ENCODE measurements around the gene XAB2. TPM values are rescaled to one million over a fixed set of nuclear protein-coding genes. Genes with fewer than 3 reads are reported as not detected.

Gene XAB2
- total RNA-seq, 1 donor from 2014 or later: 24.1 TPM

DNA sequence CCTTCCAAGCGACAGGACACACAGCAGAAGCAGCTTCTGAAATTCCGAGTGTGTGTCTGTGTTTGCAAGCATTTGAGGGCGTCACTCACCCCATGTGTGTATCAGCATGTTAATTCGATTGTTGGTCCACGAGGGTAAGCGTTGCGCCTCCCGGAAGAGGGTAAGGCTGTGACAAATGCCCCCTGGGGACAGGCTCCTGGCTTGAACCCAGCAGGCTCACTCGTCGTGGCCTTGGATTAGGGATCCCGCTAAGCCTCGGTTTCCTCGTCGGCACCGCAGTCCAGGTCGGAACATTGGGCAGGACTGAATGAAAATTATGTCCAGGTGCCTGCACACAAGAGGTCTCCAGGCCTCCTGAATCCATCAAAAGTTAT lies 7.0 kb upstream of the XAB2 start:
- DNase-seq (ENCODE audit: low spot score in 2 of 2): no peak
- no peak for FAIRE-seq

DNA sequence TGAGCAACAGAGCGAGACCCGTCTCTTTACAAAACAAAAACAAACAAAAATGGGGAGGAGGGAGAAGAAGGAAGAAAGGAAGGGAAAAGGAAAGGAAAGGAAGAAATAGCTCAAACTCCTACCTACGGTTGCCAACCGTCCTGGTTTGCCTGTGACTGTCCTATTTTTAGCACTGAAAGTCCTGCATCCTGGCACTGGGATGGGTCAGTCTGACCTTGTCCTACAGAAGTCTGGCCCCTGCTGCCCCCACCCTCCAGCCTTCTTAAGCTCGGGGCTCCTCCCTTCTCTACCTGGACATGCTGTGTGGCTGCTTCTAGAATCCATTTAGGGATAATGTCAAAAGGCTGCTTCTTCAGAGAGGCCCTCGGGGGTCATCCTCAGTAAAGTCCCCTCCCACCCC lies 6.3 kb upstream of the XAB2 start:
- no peak for FAIRE-seq
- no peak for DNase-seq (ENCODE audit: low spot score in 2 of 2)

DNA sequence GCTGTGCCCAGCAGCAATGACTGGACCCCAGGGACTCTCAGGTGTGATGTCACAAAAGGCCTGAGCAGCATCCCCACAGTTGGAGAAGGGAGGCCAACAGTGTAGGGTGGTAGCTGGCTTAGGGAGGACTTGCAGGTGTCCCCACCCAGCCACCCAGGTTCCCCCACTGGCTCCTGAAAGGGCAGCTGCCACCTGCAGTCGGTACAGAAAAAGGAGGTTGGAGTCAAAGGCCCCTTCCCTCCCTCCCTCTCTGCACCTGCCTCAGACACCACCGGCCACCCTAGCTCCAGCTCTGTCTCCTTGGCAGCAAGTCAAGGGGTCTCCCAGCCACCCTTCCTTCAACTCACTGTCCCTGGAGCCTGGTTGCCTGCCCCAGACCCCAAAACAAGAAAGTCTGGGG lies 4.4 kb upstream of the XAB2 start, which contains the start of gene PCP2:
Gene PCP2 (minus strand): TSS at position 22 of the 400 bp plus-strand sequence. CDS start 262 bp downstream, outside the sequence.
- FAIRE-seq (no peak), DNase-seq (ENCODE audit: low spot score in 2 of 2) (no peak)

DNA sequence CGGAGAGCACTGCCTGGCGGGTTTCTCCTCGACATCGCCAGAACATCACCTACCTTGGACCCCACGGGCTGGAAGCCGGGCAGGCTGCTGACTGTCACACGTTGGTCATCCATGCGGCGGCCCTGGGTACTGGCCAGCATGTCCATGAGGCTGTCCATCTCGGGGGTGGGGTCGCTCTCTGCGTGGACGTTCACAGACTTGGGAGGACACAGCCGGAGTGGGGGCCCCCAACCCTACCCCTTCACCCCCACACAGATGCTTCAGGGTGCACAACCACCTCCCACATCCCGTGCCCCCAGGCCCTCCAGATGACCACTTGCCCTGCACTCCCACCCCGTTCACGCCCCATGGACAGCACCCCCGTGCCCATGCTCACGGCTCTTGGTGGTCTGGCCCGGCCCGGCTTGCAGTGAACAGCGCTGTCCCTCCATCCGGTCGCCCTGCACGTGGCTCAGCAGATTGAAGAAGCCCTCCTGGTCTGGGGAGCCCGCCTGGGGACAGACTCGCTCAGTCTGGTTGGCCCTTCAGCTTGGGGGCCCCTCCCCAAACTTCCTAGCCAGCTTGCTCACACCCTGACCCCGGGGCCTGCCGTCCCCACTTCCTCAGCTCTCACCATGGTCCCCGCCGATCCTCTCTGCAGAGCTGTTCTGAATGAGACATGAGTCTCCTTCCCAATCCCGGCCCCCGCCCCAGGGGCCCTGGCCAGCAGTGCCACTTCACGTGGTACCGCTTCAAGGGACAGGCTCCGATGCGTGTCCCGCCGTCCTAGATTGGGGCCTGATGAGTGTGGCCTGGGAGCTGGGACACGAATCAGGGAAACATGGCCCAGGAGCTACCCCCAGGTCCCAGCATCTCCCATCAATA lies 3.2 kb upstream of the XAB2 start:
- FAIRE-seq (no peak), DNase-seq (ENCODE audit: low spot score in 2 of 2) (no peak)

DNA sequence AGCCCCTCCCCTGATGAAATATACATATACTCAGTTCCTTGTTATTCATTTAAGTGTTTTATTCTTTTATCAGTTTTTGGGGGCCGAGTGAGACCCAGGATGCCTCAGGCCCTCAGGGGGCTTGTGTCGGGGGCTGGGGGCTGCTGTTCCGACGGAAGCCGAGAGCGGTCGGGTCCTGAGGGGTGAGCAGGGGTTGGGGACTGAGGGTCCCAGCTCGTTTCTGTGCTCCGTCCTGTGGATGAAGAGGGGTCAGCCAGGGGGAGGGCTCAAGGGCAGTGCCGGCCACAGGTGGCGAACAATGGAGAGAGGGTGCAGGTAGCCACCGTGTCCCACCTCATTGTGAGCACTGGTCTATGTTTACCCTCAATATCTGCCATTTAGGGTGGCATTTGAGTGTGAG lies 2.2 kb upstream of the XAB2 start:
- DNase-seq (ENCODE audit: low spot score in 2 of 2): no peak
- FAIRE-seq: no peak

DNA sequence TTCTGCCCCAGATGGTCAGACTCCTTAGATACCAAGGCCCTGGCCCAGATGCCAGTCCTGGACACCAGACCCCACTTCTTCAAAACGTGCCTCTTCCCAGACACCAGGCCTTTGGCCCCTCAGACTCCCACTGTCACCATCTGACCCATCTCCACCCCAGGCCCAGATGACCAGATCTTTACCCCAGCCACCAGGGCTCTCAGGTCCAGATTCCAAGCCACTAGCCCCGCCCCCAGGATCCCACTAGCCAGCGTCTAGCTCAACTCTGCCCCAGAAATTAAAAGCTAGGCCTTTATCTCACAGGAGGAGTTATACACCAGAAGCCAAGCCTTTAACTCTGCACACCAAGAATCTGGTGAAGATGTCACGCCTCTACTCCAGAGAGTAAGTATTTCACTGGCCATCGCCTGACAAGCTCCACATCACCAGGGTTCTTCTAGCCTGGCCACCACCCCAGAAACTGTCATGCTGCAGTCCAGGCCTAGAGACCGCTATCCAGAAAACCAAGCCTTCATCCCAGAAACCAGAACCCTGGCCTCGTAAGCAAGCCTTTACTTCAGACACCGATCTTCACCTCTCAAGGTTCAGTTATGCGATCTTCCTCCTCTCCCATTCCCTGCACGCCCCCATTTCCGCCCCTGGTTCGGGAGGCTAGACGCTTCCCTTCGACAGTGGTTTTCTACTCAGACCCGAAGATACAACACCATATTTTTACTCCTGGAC lies 595 bp downstream of the XAB2 start:
- DNase-seq (ENCODE audit: low spot score in 2 of 2): no peak

DNA sequence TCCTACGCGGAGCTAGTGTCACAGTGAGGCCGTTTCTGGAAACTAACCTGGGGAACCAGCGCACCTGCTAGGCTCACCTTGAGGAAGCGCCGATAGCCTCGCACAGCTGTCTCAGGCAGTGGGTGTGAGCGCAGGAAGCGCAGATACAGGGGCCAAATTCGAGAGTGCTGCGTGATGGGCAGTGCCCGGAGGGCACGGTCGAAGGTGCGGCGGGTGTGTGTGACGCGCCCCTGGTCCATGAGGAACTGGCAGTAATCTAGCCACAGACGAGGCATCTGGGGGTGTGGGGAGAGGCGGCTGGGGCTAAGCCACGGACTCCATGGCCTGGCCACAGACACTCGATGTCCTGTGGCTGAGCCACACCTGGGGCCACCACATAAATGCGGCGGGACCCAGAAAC lies 2.2 kb downstream of the XAB2 start:
- DNase-seq (ENCODE audit: low spot score in 2 of 2) (no peak), FAIRE-seq (no peak)

More for the DNA sequence above, 595 bp downstream of the XAB2 start:
- no peak for FAIRE-seq

DNA sequence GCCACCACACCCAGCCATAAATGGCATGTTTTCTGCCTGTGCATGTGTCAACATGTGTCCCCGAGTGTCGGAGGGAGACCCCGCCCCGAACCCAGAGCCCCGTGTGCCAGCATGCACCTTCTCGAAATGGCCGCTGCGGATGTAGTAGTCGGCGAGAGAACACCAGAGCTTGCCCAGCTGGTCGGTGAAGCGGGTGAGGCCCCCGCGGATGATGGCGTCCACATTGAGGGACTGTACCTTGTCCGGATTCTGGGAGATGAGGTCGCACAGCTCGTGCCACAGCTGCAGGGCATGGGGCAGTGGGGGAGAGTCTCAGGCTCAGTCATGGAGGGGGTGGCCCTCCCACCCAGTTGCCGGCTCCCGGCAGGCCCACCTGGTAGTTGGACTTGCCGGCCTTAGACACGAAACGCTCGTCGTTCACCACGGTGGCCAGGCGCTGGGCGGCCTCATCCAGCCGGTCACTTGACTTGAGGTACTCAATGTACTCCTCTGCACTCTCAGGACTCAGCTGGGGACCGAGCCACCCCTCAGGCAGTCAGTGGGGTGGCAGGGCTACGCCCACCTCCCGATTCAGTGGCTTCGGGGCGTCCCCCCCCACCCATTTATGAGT lies 3.5 kb downstream of the XAB2 start:
- FAIRE-seq (no peak), DNase-seq (ENCODE audit: low spot score in 2 of 2) (no peak)

DNA sequence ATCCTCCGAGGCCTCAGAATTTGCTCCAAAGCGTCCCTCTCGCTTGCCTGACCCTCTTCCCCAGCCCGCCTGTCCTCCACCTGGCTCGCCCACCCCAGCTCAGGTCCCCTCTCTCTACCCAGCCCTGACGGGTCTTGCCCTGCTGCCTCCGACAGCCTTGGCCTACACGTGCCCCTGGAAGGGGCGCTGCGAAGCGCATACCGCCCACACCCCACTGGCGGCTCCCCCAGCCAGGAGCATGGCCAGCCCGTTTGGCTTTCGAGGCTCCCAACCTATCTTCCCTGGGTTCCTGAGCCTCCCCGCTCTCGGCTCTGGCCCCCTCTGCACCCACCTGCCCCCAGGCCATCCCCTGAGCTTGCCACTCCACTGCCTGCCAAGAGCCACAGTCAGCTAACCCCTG lies 4.5 kb downstream of the XAB2 start:
- FAIRE-seq (no peak), DNase-seq (ENCODE audit: low spot score in 2 of 2) (no peak)

DNA sequence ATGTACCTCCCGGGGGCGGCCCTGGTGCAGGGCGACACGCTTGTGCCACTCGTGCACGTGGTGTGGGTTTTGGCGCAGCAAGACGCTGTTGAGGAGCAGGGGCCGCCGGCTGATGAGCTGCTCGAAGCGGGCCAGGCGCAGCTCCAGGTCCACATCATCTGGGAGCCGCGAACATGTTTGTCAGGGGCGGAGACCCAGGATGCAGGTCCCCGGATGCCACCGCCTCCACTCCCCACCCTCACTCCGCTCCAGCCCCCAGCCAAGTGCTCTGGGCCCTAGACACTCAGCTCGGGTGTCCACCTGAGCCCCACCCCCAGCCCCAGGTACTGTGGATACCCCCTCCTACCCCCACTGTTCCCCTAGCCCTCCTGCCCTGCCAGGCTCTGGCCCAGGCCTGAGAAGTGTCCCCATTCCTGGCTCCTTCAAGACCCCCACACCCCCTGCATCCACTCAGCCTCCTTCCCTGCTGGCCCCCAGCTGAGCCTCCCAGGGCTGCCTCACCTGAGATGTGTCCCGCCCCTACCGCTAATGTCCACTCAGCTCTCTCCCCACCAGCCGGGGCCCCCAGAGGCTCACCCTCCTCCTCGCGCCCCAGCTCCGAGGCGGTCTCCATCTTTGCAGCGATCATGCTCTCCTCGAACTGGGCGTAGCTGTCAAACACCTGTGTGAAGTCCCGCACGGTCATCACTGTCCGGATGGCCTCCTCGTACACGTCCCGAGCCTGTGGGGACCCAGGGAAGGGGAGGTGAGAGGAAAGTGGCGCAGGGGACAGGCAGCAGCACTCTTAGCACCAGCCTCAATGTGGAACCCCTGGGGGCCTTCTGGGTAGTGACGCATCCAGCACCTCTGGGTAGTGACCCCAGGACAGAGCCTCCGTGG lies 5.4 kb downstream of the XAB2 start:
- FAIRE-seq (no peak), DNase-seq (ENCODE audit: low spot score in 2 of 2) (no peak)

DNA sequence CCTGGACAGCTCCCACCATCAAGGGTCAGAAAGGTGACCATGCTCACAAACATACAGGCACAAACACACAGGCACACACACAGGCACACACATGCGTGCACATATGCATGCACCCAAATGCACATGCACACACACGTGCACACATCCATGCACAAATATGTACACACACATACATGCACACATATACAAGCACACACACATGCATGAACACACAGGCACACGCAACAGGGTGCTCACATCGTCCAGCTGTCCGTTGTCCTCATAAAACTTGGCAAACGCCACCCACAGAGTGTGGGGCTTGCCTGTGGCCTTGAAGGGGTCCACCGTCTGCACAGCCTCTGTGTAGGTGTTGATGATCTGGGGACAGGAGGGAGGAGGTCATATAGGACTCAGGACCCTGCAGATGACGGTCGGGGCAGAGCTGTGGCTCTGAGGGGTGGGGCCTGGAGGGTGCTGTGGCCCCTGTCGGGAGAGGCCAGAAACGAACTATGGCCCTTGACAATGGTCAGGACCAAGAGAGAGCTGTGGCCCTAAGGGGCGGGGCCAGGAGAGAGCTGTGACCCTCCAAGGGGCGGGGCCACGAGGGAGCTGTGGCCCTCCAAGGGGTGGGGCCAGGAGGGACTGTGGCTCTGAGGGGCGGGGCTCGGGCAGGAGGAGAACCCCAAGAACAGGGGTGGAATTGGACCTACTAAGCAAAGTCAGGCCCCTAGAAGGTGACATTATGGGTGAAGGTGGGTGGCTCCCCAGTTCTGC lies 6.2 kb downstream of the XAB2 start:
- no peak for DNase-seq (ENCODE audit: low spot score in 2 of 2)
- no peak for FAIRE-seq

DNA sequence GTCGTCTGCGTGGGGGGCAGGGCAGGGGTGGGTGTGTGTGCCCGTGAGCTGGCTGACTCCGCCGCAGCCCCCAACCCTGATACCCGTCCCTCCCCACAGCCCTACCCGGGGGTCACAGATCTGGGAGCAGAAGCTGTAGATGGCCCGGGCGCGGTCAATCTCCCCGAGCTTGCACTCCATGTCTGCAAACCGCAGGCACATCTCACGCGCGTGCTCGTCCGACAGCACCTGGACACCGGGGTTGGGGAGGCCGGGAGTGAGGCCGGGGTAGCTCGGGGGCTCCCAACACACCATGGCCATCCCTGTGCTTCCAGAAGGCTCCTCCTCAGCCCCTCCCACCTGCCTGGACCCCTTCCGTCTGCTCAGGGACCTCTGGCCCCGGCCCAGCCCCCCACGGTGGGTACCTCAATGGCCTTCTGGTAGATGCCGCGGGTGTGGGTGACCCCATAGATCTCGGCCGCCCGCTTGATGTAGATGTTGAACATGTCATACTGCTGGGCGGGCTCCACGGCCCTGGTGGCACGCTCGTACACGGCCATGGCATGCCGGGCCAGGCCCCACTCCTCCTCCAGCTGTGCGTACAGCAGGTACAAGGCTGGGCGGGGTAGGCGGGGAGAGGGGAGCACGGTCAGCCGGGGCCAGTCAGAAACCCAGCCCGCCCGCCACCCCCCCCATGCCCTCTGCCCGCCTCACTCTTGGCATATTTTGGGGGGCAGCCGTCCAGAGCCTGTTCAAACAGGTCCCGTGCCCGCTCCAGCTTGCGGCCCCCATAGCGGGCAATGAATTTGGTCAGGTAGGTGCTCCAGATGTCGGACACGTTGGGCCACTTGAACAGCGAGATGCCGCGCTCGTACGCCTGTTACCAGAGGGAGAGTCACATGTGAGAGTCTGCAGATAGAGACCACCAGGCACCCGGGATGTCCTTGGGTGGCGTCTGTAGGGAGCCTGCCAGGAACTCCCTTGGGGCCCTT lies 8.6 kb downstream of the XAB2 start:
- FAIRE-seq (no peak), DNase-seq (ENCODE audit: low spot score in 2 of 2) (no peak)

DNA sequence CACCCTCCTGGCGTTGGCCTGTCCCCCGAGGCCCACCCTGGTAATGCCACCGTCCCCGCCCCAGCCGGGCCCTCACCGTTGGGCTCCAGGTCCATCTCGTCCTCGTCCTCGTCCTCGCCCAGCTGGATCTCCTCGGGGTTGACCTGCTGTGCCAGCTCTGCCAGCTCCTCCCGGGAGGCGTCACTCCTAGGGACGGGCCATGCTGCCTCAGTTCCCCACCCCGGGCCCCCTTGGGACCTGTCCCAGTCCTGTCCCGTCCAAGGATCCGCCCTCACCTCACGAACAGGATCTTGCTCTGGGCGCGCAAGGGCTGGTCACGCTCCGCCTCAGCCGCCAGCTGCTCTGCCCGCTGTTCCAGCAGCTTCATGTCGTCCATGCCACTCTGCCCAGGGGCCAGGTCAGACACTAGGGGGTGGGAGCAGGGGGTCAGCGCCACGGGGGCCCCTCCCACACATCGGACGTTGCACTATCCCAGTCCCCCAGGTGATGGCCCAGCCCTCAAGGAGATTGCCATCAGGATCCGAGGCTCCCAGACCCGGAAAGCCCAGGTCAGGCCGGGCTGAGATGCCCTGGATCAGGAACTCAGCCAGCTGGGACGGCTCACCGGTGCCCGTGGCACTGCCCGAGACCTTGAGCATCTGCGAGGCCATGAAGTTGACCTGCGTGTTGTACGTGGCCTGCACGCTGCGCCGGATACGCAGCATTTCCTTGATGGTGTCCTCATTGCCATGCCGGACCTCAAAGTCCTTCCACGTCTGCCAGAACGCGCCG lies 9.5 kb downstream of the XAB2 start:
- FAIRE-seq: no peak

DNA sequence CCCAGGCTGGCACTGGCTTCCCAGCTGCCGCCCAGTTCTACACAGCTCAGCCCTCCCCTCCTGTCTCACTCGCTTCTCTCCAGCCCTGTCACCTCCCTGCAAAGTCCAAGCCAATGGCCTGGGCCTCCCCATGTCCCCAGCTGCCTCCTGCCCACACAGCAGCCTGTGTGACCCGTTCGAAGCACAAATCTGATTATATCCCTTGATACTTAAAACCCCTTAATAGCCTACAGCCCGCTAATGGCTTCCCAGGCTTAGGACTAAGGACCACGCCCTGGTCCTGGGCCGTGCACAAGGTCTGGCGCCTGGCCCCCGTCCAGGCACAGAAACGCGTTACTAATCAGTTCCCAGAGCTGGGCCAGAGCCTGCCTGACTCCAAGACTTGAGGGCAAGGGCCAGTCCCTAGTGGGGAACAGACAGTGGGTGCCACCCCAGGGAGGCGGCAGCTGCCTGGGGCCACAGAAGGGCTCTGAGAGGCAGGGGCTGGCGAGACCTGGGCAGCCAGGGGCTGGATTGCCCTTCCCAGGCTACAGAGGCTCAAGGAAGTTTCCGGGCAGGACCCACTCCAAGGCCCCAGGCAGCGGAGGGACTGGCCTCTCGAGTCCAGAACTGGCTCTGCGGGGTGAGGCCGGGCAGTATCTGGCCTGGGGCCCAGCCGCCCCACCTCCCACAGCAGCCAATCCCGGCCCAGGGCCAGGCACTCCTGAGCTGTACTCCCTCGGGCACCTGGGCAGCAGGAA lies 10.4 kb downstream of the XAB2 start:
- DNase-seq (ENCODE audit: low spot score in 2 of 2) (no peak), FAIRE-seq (no peak)

More for the DNA sequence above, 9.5 kb downstream of the XAB2 start:
- no peak for DNase-seq (ENCODE audit: low spot score in 2 of 2)

DNA sequence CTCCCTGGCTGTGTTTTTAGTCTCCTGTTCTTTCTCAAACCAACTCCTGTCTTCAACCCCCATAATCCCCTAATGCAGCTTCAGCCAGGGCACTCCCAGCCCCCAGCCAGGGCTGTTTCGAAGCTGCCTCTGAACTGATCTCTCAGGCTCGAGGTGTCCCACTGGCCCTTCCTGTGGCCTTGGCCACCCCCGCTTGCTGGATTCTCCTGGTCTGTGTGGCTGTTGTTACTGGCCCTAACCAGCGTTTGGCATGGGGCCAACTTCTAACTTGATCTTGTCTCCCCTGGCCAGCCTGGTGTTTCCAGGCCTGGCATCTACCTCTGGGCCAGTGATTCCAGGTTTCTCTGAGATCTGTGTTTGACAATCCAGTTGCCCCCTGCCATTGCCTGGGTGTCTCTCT lies 11.0 kb downstream of the XAB2 start:
- FAIRE-seq: no peak
- DNase-seq (ENCODE audit: low spot score in 2 of 2): no peak

DNA sequence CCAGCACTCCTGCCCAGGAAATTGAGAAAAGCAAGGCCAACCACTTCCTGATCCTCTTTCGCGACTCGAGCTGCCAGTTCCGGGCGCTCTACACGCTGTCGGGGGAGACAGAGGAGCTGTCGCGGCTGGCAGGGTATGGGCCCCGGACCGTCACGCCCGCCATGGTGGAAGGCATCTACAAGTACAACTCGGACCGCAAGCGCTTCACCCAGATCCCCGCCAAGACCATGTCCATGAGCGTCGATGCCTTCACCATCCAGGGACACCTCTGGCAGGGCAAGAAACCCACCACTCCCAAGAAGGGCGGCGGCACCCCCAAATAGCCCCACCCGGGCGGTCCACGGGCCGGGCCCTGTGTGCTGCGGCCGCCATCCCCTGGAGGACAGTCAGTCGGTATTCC lies 11.6 kb downstream of the XAB2 start:
- FAIRE-seq: no peak
- no peak for DNase-seq (ENCODE audit: low spot score in 2 of 2)

DNA sequence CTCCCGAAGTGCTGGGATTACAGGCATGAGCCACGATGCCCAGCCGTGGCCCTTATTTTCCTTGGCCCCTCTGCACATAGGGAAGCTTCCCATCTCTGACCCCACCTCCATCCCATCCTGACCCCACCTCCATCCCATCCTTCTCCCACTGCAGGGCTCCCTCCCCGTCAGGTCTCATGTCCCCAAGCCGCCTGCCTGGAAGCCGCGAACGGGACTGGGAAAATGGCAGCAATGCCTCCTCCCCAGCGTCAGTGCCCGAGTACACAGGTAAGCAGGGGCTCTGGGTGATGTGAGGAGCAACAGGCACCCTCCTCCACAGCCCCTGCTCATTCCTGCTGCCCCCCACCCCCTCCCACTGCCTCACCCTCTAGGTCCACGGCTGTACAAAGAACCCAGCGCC lies 12.2 kb downstream of the XAB2 start:
- no peak for DNase-seq (ENCODE audit: low spot score in 2 of 2)
- no peak for FAIRE-seq
